ENCODE measurements around the gene NAPSA.

- TF ChIP-seq CTCF (optimal IDR thresholded peaks at IDR 0.05 in 1 of 3, IDR thresholded peaks at IDR 0.05 in 1 of 3, conservative IDR thresholded peaks at IDR 0.05 in 1 of 3; ENCODE audit: extremely low read depth in 1 of 3, insufficient read depth in 2 of 3, low read length in 3 of 3) (no peak), EZH2 (IDR thresholded peaks at IDR 0.05; ENCODE audit: low read length) (no peak)
These were observed 41.7 kb downstream of the NAPSA start for GRCh38 chr19:50323782-50324133.
